ENCODE measurements around the gene STOM.

The STOM gene

GRCh38 chr9:121319383-121319780 is 50.7 kb downstream of the STOM start:
- TF ChIP-seq SIN3A (IDR thresholded peaks at IDR 0.05; ENCODE audit: borderline replicate concordance, insufficient read depth, low read length) (no peak), POLR2AphosphoS5 (IDR thresholded peaks at IDR 0.05; ENCODE audit: low read depth, low read length) (no peak)

- TF ChIP-seq SIN3A (IDR thresholded peaks at IDR 0.05; ENCODE audit: borderline replicate concordance, insufficient read depth, low read length) (no peak), TAF1 (IDR thresholded peaks at IDR 0.05; ENCODE audit: borderline replicate concordance, insufficient read depth, low read length) (no peak), REST (IDR thresholded peaks at IDR 0.05; ENCODE audit: insufficient read depth in 1 of 2, low read depth in 2 of 2, low read length in 2 of 2) (no peak)
Measured at GRCh38 chr9:121318631-121319382, 51.2 kb downstream of the STOM start.

- TF ChIP-seq FOXP2 (optimal IDR thresholded peaks at IDR 0.05; ENCODE audit: borderline replicate concordance, extremely low read depth, extremely low read length, insufficient read depth) (no peak), REST (IDR thresholded peaks at IDR 0.05; ENCODE audit: insufficient read depth in 1 of 2, low read depth in 2 of 2, low read length in 2 of 2) (no peak), SIN3A (IDR thresholded peaks at IDR 0.05; ENCODE audit: borderline replicate concordance, insufficient read depth, low read length) (no peak)
Measured at GRCh38 chr9:121317737-121318630, 52.1 kb downstream of the STOM start.

GRCh38 chr9:121316852-121317373 is 53.1 kb downstream of the STOM start:
- no peak for TF ChIP-seq FOXP2 (optimal IDR thresholded peaks at IDR 0.05; ENCODE audit: borderline replicate concordance, extremely low read depth, extremely low read length, insufficient read depth)
- TF ChIP-seq TAF1 (IDR thresholded peaks at IDR 0.05; ENCODE audit: borderline replicate concordance, insufficient read depth, low read length) = no peak
- TF ChIP-seq SIN3A (IDR thresholded peaks at IDR 0.05; ENCODE audit: borderline replicate concordance, insufficient read depth, low read length) = no peak
- TF ChIP-seq REST (IDR thresholded peaks at IDR 0.05; ENCODE audit: insufficient read depth in 1 of 2, low read depth in 2 of 2, low read length in 2 of 2) = no peak

GRCh38 chr9:121316378-121316777 is 53.7 kb downstream of the STOM start:
- TF ChIP-seq POLR2AphosphoS5 (IDR thresholded peaks at IDR 0.05; ENCODE audit: low read depth, low read length) = no peak
- no peak for TF ChIP-seq FOXP2 (optimal IDR thresholded peaks at IDR 0.05; ENCODE audit: borderline replicate concordance, extremely low read depth, extremely low read length, insufficient read depth)
- TF ChIP-seq SIN3A (IDR thresholded peaks at IDR 0.05; ENCODE audit: borderline replicate concordance, insufficient read depth, low read length) = no peak
- TF ChIP-seq REST (IDR thresholded peaks at IDR 0.05; ENCODE audit: insufficient read depth in 1 of 2, low read depth in 2 of 2, low read length in 2 of 2) = no peak
- no peak for TF ChIP-seq TAF1 (IDR thresholded peaks at IDR 0.05; ENCODE audit: borderline replicate concordance, insufficient read depth, low read length)
